GM19463 (cell line): Measurements from ENCODE around the gene CHD2.
"Not testable (repeated sequence)": the region's sequence is repeated elsewhere in the genome, so short reads cannot be mapped to it uniquely, and the experiment has no call there.

Source experiments
- ATAC-seq: cut with Tn5 transposase; IDR thresholded peaks from one replicate; pipeline ENCODE4 v1.9.1; 2021; ENCODE audit warnings: mild to moderate bottlenecking, moderate library complexity; ENCODE audit not compliant: unreplicated experiment

CHD2 gene

DNA sequence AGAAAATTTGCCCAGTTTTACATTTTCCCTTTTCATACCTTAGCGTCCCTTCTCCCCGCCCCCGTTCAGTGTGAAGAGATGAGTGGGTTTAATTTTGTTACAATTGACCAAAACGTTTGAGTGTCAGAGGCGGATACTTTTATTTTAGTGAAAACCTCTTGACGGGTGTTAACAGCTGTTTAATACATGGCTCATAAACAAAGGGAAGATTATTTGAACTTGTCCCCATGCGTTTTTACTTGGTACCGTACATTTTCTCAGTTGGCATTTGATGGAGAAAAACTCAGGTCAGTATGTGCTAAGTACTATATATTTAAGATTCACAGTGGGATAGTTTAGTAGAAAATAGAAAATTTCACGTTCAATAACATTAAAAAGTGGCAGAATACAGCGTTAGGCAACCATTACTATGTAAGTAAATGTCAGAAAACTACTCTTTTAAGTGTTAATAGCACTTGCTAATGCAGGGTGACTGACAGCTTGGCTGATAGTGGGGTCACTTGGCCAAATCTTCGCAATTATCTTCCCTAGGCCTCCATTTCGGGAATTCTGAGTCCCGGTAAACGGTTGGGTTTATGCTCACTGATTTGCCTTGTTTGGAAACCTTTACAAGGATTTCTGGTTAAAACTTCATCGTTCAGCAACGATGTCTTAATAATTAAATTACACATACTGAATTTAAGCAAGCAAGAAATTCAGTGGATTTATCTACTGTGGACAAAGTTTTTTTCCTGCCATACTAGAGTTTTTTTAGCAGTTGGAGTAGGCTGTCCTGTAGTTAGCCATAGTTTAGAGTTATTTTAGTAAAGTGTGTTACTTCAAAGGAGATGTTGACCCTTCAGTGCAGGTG is 4.8 kb downstream of the CHD2 start:
- no peak for ATAC-seq

DNA sequence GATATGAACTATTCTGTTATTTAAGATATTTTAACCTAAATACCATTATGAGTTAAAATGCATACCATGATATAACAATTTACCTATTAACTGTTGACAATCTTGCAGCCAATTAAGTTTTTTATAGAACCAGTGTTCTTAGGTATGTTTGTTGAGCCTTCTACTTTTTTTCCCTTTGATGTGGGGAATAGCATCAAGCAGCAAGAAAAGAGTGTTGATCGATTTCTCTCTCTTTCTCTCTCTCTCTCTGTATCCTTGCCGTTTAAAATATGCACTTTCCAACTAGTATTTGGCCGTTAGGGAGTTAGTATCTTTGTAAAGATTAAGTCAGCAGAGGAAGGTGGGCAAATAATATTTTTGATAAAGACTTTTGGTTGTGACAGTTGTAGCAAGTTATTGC is 5.9 kb downstream of the CHD2 start:
- no peak for ATAC-seq

DNA sequence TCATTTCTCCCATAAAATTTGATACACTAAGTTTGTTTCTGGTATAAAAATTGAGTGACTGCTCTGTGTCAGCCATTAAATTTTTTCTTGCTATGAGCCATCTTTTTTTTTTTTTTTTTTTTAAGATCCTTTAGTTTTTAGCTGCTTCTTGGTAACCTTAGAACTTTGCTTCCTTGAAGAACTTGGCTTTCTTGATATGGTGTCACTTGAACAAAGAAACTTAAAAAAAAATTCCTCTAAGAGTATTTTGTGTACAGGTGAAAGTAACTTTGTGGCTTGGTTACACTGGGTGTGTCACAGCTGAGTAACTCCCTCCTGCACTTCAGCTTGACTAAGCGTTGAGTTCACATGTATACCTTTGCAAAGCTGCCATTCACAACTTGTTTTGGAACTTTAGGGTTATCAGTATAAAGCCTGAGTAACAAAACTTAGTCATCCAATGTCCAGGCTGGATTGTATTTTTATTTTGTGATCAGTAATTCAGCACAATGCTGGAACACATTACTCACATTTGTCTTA is 6.5 kb downstream of the CHD2 start:
- ATAC-seq = peak; percentile 26

DNA sequence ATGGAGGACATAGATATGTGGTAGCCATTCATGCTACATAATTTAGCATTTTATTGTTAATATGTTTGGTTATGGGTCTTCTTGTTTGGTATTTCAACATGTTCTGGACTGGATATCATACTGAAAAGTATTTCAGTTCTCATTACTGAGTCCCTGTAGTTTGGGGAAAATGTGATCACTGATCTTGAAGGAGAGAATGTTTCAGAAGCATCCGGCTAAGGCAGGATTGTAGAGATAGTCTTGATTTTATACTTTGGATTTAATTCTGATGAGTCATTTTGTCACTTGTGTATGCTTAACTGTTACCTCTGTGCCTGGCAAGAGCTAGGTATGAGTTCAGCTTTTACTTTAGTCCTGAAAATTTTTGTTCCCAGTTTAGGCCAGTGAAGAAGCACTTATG is 7.1 kb downstream of the CHD2 start:
- no peak for ATAC-seq

DNA sequence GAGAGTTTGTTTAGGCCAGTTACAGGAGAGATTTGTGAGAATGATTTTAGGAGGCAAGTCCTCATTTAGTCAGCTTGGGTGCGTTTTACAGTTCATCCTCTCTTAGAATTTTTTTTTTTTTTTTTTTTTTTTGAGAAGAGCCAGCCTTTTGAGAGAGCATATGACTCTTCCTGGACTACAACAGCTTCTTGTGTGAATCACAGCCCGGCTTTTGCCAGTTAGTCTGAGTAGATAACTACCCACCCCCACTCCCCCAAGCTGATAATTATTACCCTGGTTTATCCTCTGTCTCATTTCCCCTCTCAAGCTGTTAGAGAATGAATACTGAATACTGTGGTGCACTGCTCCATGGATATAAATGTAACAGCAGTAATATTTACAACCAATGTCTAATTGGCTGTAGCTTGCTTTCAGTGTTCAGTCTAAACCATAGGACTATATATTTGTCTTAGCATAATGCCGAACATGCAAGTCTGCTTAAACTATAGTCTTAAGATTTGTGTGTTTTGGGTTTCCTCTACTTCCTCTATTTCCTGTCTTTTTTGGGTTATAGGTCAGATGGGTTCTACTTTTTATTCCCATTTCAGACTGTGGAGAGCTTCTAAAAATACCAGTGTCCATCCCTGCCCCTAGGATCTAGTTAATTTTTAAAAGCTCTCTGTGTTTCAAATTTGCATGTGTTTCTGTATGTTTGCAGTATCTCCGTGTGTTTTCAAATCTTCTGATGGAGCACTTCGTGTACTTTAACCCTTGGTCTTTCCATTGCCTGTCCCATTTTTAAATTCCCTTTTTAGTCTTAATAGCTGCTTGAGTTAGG is 8.0 kb downstream of the CHD2 start:
- no peak for ATAC-seq

DNA sequence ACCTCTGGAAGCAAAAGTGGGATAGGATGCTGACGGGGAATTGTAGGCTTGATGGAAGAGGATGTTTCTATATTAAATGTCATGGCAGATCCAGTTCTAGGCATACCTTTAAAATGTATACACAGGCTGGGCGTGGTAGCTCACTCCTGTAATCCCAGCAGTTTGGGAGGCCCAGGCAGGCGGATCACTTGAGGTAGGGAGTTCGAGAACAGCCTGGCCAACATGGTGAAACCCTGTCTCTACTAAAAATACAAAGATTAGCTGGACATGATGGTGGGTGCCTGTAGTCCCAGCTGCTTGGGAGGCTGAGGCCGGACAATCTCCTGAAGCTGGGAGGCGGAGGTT is 8.6 kb downstream of the CHD2 start:
- no peak for ATAC-seq

DNA sequence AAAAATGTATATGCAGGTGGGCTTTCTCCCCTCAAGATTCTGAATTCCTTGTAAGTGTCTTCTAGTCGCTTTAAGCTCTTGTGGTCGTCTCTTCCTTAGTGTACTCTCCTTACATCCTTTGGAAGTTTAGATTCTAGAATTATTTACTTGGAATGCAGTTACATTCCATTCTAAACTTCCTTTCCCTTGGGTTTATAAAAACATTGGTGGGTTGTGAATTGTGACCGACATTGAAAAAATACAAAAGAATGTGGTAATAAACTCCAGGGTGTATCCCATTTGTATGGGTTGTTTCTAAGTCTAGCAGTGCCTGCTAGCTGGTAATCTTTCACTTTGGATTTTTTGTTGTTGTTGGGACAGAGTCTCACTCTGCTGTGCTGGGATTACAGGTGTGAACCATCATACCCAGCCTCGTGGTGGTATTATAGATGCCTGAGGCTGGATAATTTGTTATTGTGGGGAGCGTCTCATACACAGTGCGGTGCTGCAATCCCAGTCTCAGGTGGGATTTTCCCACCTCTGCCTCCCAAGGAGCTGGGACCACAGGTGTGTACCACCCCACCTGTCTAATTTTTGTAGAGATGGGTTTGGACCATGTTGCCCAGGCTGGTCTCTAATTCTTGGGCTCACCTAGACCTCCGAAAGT is 9.1 kb downstream of the CHD2 start:
- no peak for ATAC-seq

DNA sequence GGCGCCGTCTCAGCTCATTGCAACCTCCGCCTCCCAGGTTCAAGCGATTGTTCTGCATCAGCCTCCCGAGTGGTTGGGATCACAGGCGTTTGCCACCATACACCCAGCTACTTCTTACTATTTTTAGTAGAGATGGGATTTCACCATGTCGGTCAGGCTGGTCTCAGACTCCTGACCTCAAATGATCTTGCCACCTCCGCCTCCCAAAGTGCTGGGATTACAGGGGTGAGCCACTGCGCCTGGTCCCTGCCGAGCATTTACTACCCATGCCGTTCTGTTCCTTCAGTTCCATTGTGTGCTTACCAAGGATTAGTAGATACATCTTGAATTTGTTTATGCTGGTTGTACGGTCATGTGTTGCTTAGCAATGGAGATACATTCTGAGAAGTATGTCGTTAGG is 10.3 kb downstream of the CHD2 start:
- no peak for ATAC-seq

DNA sequence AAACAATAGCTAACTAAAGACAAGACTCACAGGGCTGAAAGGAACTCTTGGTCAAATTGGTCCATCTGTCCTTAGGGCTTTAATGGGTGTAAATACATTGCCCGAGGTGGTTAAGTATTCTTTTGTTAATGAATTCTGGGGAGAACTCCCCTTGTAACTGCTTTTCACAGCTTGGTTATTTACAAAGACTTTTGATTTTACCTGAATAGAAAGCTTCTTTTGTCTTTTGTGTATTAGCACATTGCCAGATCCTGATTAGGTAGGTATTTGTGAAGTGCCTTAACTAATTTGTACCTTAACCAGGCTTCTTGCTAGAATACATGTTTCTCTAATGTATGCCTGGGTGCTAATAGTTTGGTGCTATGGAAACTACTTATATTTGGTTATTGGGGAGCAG is 14.0 kb downstream of the CHD2 start:
- no peak for ATAC-seq

DNA sequence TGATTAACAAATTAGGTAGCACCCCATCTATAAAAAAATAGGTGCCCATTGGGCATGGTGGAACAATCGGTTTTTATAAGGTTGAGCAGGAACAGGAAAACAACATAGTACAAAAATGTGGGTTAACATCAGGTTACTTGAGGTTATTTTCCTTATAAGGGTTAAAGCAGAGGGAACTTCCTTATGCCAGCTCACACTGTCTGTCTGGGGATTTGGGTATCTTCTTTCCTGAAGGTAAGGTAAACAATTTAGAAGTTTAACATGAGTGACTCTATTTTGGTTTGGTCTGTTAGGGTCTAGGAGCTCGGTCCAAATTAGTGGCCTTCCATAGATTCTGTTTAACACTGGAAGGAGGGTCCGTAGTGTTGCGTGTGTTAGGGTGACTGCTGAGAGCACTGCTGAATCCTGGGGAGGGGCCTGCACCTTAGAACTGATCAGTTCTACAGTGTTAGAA is 14.7 kb downstream of the CHD2 start:
- peak; percentile 50 for ATAC-seq

DNA sequence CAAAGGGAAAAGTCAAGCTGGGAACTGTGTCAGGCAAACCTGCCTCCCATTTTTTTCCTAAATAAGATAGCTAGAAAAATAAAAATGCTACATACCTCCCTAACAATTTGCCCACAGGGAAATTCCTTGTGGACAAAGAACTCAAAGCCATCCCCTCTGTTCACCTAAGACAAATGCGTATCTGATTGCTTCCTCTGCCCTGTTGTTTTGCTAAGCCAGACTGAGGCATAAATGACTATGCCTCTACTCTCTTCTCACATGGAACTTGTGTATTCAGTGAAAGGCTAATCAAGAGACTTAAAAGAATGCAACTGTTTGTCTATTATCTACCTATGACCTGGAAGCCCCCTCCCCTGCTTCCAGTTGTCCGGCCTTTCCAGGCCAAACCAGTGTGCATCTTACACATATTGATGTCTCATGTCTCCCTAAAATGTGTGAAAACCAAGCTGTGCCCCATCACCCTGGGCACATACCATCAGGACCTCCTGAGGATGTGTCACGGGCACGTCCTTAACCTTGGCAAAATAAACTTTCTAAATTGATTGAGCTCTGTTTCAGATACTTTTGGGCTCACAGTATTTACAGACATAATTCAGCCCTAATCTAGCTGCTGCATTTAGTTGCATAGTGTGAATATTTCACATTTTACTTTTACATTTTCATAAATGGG is 15.8 kb downstream of the CHD2 start:
- no peak for ATAC-seq

DNA sequence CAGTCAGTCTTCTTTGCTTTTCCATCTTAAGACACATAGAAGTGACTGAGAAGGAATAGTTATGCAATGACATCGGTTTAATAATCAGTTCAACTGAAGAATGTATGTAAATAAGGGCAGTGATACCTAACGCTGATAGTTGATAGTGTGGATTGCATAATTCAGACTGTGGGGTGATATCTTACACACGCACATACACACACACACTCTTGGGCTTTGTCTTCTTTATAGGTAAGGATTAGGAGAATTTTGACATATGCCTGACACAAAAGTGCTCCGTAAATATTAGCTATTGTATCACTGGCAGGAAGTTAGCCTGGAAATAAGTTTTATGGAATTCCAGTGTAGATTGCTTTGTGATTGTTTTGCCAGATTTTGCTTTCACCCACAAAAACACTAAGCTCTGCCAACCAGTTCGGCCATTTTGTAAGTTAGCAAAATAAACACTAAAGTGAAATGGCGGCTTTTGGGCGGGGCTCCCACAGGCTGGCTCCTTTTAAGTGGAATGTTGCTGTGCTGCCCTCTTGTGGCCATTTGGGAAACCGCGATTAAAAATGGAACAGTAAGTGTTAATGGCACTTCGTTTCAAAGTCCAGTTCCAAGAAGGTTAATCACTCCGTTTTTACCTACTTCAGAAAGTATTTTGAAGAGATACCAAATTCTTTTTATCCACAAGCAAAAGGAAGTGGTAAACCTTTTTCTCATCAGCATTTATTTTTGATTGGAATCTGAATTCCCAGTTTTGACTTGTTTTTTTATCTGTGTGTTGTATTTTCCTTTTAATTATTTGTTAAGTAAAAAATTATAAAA is 17.7 kb downstream of the CHD2 start:
- ATAC-seq = no peak

DNA sequence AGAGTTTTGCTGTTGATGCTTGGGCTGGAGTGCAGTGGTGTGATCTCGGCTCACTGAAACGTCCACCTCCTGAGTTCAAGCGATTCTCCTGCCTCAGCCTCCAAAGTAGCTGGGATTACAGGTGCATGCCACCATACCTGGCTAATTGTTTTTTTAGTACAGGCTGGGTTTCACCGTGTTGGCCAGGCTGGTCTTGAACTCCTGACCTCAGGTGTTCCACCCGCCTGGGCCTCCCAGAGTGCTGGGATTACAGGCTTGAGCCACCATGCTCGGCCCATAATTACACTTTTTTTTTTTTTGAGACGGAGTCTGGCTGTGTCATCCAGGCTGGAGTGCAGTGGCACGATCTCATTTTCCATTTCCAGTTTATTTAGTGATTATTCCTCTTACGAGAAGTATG is 18.8 kb downstream of the CHD2 start:
- ATAC-seq = not testable (repeated sequence)

DNA sequence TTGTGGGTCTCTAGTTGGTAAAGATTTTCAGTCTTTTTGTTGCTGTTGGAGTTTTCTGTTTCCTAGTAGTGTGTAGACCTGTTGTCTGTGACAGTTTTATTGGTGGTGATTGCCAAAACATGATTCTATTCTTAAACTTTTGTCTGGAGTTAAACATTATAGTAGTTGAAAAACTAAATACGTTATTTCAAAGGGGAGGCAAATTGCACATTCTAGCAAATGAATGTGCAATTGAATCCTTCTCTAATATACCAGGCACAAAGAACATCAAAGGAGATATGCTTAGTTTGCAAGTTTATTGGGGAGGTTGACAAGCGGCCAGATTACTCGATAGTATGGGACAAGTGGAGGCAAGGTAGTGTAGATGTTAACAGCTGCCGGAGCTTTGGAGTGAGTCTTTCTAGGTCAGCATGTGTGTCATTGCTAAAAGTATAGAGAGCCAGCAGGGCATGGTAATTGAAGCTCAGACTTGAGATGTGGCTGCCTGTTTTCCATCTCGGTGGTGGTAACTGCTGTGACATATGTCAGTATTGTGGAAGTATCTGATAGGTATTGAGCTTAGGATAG is 20.6 kb downstream of the CHD2 start:
- ATAC-seq = no peak

DNA sequence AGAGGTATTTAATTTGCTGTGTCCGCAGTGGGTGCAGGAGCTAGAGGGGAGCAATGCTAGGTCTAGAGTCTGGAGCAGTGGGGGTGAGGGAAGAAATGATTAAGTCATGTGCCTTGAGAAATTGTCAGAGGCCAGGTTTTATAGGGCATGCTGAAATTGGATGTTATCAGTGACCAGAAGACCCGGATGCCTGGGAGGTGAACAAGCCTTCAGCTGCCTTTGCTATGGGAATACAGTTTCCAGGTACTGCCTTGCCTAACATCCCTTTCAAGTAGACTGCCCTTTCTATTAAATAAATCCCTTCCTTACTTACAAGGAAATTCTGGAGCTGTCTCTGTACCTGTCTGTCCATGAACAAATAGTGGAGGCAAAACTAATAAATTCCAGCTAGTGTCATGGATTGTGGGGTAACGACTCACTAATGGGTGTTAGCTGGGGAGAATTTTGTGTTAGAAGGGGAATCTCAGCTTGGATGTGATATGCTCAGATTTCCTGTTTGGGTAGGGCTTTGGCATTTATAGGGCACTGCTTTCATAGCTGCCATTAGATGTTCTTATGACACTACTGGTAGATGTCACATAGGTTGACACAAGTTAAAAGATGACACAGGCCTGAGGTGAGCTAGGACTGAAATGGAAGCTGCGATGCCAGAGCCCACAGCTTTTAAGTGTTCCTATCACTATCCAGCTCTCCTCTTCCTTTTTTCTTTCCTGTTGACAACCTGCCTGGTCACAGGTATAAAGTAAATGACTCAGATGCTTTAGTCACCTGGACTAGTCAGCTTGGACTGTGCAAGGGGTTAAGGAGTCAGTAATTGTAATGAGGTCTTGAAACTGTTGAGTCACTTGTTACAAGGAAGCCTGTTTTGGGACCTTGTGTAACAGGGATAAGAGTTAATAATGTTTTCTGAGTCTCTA is 21.3 kb downstream of the CHD2 start:
- no peak for ATAC-seq

DNA sequence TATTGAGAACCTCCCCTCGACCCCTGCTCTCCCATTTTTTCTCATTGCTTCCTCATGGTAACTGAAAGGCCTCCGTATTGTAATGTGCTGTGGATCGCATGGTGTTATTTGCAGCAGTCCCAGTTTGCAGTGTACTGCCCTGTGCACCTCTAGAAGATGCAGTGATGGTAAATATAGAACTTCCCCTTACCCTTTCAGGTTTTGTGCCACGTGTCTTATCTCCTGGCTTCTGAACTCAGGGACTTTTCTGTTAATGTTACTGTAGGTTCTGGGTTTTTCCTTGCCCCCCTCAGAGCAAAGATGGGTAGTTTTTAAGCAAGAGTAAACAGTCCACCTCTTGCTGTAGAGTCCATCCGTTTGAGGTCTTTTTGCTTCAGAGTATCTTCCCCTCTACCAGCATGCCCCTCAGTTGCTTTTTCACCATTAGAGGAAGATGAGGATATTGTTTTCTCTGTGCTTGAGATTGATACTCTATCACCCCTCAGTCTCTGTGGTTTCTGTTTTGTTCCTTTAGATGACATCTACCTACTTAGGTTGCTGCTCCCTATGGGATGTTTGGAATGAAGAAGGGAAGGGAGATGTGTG is 22.4 kb downstream of the CHD2 start:
- peak; percentile 60 for ATAC-seq

DNA sequence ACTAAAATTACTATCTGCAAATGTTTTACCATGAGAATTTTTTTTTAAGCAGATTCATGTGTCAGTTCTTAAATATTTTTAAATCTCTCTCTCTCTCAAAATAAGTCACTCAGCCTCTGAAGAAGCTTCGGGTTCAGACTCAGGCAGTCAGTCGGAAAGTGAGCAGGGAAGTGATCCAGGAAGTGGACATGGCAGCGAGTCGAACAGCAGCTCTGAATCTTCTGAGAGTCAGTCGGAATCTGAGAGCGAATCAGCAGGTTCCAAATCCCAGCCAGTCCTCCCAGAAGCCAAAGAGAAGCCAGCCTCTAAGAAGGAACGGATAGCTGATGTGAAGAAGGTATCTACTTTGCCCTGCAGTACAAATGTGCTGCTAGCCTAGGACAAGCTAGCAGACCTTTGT is 24.1 kb downstream of the CHD2 start:
- no peak for ATAC-seq

DNA sequence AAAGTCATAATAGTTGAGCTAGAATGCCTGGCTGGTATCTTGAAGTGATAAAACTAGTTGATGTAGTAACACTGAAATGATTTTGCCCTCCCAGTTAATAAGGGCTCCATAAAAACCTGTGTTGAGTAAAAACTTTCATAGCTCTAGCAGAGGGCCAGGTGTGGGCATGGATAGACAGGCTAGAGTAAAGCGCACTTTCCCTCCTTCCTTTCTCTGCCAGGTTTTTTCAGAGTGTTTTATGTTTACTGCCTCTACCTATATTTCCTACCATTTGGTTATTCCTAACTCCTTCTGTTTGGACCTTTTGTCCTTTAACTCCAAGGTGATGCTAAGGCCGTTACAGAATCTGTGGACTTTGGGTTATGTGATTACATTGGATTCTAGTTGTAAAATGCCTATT is 25.3 kb downstream of the CHD2 start:
- ATAC-seq = no peak
